ENCODE results near the gene RNPEP. TPM values are rescaled to one million over a fixed set of nuclear protein-coding genes. Genes with fewer than 3 reads are reported as not detected.
"Not testable (repeated sequence)": the region's sequence is repeated elsewhere in the genome, so short reads cannot be mapped to it uniquely, and the experiment has no call there.

The RNPEP gene
- total RNA-seq, 1 experiment from 2014 or later: 136 TPM

DNA sequence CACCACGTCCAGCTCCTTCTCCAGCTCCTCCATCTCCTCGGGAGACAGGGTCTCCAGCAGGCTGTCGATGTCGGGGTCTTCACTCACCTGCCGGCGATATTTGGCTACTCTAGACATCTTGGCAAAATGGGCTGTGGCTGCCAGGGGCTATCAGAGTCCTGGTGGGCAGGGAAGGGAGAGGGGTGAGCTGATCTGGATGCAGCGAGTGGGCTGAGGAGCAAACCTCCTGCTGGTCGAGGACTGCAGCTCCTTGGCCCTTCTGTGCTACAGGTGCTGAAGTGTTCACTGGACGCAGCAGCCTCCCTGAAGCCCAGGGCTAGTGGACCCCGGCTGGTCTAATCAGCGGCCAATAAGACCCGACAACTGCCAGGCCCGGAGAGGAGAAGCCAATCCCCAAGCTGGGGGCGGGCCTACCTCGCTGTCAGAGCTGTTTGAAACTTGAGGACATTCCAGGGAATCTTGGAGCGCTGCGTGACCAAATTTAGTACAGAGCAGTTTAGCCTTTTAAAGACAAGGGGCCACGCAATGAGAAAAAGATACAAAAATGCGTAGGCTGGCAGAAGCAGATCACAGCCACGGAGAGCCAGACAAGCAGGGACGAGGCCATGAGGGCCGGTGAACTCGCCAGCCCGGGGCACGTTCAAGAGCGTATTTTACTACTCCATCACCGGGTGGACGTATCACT lies 36.1 kb upstream of the RNPEP start, which contains the start of gene LMOD1:
TSS of gene LMOD1 (minus strand) at position 325 of the 685 bp plus-strand sequence. CDS start at position 117, 208 bp downstream.
- Histone ChIP-seq H3K36me3 (replicated peaks; ENCODE audit: control insufficient read depth, insufficient read depth, low read length) (no peaks in the 10 kb centered on the region), H3K4me3 (ENCODE audit: insufficient read depth, low read depth, low read length) (peak within 1 kb of the TSS; percentile 45), H3K27me3 (ENCODE audit: control insufficient read depth, insufficient read depth, low read length) (peaks cover 24% of the 10 kb centered on the region)
- peak; percentile 89 for DNase-seq

DNA sequence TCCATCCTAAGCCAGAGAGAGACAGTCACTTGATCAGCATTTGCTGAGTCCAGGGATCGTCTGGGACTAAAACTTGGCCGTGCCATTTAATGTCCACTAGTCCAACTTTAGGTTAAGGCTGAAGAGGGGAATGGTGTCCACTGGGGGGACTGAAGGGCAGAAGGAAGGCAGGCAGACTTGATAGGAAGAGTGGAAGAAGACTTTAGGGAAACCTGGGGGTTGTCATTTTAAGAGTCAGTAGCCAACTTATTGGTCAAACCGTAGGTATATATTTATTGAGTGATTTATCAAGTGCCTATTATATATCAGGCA lies 34.8 kb upstream of the RNPEP start:
- no peak for DNase-seq
- Histone ChIP-seq H3K36me3 (replicated peaks; ENCODE audit: control insufficient read depth, insufficient read depth, low read length) (no peaks in the 10 kb centered on the region), H3K4me3 (ENCODE audit: insufficient read depth, low read depth, low read length) (no peak overlapping the region), H3K27me3 (ENCODE audit: control insufficient read depth, insufficient read depth, low read length) (peaks cover 24% of the 10 kb centered on the region)

DNA sequence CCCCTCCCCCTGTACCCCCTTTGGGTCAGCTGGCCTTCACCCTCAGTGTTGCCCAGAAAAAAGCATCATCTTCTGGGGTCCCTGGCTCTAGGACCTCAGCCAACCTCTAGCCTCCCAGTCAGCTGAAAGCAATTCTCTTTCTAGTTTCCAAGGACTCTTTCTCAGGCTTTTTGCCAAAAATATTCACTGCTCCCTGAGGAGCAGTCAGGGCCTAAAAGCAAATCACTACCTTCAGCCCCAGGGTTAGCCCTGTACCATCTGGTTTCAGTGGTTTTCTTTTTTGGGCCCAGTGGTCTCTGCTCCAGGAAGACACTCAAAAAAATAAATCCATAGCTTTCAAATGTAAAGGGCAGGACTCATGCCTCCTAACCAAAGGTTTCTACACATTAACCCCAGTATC lies 33.0 kb upstream of the RNPEP start:
- peaks cover 24% of the 10 kb centered on the region for H3K27me3 ChIP-seq (ENCODE audit: control insufficient read depth, insufficient read depth, low read length)
- no peak for DNase-seq
- no peak overlapping the region for H3K4me3 ChIP-seq (ENCODE audit: insufficient read depth, low read depth, low read length)
- H3K36me3 ChIP-seq (replicated peaks; ENCODE audit: control insufficient read depth, insufficient read depth, low read length): no peaks in the 10 kb centered on the region

DNA sequence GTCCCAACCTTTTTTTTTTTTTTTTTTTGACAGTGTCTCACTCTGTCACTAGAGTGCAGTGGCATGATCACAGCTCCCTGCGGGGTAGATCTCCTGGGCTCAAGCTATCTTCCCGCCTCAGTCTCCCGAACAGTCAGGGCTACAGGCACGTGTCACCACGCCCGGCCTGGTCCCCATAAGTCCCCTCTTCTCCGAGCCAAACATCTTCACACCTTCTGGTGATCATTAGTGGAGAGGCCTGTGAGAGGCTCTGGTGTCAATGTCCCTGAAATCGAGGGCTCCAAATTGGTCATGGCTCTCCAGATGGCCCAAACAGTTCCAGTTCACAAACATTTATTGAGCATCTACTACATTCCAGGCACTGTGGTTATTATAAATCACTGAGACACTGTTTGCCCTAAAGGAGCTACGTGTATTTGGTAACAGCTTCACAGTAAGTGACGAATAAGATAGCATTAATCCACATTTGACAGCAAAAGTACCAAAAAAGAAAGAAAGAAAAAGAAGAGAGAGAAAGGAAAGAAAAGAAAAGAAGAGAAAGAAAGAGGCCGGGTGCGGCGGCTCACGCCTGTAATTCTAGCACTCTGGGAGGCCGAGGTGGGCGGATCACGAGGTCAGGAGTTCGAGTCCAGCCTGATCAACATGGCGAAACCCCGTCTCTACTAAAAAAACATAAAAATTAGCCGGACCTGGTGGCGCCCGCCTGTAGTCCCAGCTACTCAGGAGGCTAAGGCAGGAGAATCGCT lies 28.0 kb upstream of the RNPEP start:
- no peak for DNase-seq
- H3K36me3 ChIP-seq (replicated peaks; ENCODE audit: control insufficient read depth, insufficient read depth, low read length): peaks cover 5% of the 10 kb centered on the region
- no peaks in the 10 kb centered on the region for H3K27me3 ChIP-seq (ENCODE audit: control insufficient read depth, insufficient read depth, low read length)
- peak overlapping the region; percentile 82 for H3K4me3 ChIP-seq (ENCODE audit: insufficient read depth, low read depth, low read length)

DNA sequence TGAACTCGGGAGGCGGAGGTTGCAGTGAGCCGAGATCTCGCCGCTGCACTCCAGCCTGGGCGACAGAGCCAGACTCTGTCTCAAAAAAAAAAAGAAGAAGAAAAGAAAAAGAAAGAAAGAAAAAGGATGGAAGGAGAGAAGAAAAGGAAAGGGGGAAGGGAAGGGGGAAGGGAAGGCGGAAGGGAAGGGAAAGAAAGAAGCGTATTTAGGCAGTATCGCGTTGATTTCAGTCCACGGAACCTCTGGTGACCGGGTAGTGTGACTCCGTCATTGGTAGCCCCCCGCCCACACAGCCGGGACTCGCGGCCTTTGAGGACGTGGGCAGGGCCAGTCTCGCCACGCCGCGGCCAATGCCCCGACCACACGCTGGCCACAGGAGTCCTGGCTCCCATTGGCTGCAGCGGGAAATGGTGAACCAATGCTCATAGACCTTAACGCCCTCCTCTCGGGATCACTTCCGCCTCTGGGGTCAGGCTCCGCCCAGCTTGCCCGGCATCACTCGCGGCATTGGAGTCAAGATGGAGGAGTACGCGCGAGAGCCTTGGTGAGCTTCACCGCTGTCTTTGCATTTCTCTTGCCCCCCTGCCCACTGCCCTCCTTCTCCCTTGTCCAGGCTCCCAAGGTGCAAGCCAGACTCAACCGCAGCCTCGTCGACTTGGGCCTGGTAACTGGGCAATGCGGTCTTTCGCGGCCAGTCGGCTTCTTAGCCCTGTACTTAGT lies 27.3 kb upstream of the RNPEP start, which contains the start of gene TIMM17A:
TSS of gene TIMM17A (plus strand) at position 495 of the 720 bp plus-strand sequence. CDS start at position 519, 24 bp downstream.
- peaks cover 5% of the 10 kb centered on the region for H3K36me3 ChIP-seq (replicated peaks; ENCODE audit: control insufficient read depth, insufficient read depth, low read length)
- peak; percentile 95 for DNase-seq
- H3K27me3 ChIP-seq (ENCODE audit: control insufficient read depth, insufficient read depth, low read length): no peaks in the 10 kb centered on the region
- peak within 1 kb of the TSS; percentile 82 for H3K4me3 ChIP-seq (ENCODE audit: insufficient read depth, low read depth, low read length)

DNA sequence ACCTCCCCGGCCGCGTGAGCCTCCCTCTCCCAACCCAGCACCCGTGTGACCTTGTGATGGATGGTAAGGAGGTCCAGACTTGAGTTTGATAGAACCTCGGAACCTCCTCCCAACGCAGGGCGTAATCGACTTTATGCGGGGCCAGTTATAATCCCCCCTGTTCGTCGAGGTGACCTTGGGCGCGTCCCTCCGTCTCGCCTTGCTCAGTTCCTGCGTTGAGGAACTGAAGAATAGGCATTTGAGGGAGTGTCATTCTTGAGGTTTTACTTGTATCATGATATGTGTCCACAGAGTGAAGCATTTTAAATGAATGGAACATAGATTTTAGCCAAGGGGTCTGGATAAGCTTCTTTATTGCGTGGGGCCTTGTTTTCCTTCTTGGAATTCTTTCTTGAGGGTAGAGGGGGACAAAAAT lies 26.7 kb upstream of the RNPEP start:
- no peaks in the 10 kb centered on the region for H3K27me3 ChIP-seq (ENCODE audit: control insufficient read depth, insufficient read depth, low read length)

DNA sequence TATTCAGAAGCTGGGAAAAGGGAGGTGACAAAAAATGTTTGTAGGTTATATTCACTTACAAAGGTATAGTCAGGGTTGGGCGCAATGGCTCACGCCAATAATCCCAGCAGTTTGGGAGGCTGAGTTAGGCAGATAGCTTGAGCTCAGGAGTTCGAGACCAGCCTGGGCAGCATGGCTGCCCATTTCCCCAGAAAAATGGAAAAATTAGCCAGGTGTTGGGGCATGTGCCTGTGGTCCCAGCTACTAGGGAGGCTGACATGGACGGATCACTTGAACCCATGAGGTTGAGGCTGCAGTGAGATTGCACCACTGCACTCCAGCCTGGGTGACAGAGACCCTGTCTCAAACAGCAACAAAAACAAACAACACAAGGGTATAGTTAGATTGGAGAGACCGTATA lies 24.1 kb upstream of the RNPEP start:
- Histone ChIP-seq H3K4me3 (ENCODE audit: insufficient read depth, low read depth, low read length) (no peak overlapping the region), H3K36me3 (replicated peaks; ENCODE audit: control insufficient read depth, insufficient read depth, low read length) (peaks cover 11% of the 10 kb centered on the region), H3K27me3 (ENCODE audit: control insufficient read depth, insufficient read depth, low read length) (no peaks in the 10 kb centered on the region)
- no peak for DNase-seq

More for the DNA sequence above, 26.7 kb upstream of the RNPEP start:
- Histone ChIP-seq H3K36me3 (replicated peaks; ENCODE audit: control insufficient read depth, insufficient read depth, low read length) (peaks cover 5% of the 10 kb centered on the region), H3K4me3 (ENCODE audit: insufficient read depth, low read depth, low read length) (peak overlapping the region; percentile 82)
- DNase-seq: no peak

DNA sequence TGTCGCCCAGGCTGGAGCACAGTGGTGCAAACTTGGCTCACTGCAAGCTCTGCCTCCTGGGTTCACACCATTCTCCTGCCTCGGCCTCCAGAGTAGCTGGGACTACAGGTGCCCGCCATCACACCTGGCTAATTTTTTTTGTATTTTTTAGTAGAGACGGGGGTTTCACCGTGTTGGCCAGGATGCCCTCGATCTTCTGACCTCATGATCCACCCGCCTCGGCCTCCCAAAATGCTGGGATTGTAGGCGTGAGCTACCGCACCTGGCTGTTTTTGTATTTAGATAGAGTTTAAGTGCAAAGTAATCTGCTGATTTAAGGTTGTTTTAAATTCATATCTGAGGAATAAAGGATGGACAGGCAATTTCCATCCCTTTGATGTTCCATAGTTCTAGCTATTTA lies 20.1 kb upstream of the RNPEP start:
- H3K27me3 ChIP-seq (ENCODE audit: control insufficient read depth, insufficient read depth, low read length); DNase-seq; H3K4me3 ChIP-seq (ENCODE audit: insufficient read depth, low read depth, low read length): not testable (repeated sequence)
- H3K36me3 ChIP-seq (replicated peaks; ENCODE audit: control insufficient read depth, insufficient read depth, low read length): peaks cover 20% of the 10 kb centered on the region

DNA sequence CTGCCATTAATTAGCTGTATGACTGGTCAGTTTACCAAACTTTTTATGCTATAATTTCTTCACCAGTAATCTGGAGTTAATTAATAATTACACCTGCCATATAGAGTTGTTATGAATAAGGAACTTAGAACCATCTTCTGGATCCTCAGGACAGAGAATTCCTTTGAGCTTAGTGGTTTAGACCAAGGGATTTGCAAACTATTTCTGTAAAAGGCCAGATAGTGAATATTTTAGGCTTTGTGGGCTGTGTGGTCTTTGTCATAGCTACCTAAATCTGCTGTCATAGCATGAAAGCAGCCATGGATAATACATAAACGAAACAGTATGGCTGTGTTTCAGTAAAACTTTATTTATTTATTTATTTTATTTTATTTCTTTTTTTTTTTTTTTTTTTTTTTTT lies 18.2 kb upstream of the RNPEP start:
- Histone ChIP-seq H3K4me3 (ENCODE audit: insufficient read depth, low read depth, low read length) (no peak overlapping the region), H3K36me3 (replicated peaks; ENCODE audit: control insufficient read depth, insufficient read depth, low read length) (peaks cover 17% of the 10 kb centered on the region), H3K27me3 (ENCODE audit: control insufficient read depth, insufficient read depth, low read length) (no peaks in the 10 kb centered on the region)
- DNase-seq: no peak

DNA sequence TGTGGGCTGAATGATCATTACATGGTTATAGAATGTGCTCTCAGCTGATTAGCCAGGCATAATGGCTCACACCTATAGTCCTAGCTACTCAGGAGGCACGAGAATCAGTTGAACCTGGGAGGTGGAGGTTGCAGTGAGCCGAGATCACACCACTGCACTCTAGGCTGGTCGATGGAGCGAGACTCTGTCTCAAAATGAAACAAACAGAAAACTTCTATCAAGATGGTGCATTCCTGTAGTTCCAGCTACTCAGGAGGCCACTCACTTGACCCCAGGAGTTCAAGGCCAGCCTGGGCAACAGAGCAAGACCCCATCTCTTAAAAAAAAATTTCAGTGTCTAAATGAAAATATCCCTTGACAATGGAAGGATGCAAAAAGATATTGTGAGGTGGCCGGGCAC lies 16.3 kb upstream of the RNPEP start:
- Histone ChIP-seq H3K4me3 (ENCODE audit: insufficient read depth, low read depth, low read length) (no peak overlapping the region), H3K36me3 (replicated peaks; ENCODE audit: control insufficient read depth, insufficient read depth, low read length) (peaks cover 23% of the 10 kb centered on the region), H3K27me3 (ENCODE audit: control insufficient read depth, insufficient read depth, low read length) (no peaks in the 10 kb centered on the region)
- no peak for DNase-seq

DNA sequence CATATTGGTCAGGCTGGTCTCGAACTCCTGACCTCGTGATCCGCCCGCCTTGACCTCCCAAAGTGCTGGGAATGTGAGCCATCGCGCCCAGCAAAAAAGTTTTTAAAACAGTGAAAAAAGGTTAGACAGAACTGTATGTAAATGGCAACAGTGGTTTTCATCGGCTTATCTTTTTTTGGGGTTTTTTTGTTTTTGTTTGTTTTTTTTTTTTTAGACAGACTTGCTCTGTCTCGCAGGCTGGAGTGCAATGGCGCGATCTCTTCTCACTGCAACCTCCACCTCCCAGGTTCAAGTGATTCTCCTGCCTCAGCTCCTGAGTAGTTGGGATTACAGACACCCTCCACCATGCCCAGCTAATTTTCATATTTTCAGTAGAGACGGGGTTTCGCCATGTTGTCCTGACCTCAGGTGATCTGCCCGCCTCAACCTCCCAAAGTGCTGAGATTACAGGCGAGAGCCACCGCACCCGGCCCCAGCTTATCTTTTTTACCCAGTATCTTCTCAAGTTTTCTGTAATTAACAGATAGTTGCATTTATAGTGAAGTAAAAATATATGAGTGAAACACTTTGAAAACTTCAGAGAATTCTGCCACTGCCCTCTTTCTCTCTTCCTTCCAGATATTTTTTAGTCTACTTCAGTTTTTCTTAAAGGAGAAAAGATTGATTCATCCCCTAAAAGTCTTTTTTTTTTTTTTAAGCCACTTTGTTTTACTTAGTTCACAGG lies 14.1 kb upstream of the RNPEP start:
- Histone ChIP-seq H3K4me3 (ENCODE audit: insufficient read depth, low read depth, low read length) (no peak overlapping the region), H3K36me3 (replicated peaks; ENCODE audit: control insufficient read depth, insufficient read depth, low read length) (peaks cover 17% of the 10 kb centered on the region), H3K27me3 (ENCODE audit: control insufficient read depth, insufficient read depth, low read length) (no peaks in the 10 kb centered on the region)
- no peak for DNase-seq

DNA sequence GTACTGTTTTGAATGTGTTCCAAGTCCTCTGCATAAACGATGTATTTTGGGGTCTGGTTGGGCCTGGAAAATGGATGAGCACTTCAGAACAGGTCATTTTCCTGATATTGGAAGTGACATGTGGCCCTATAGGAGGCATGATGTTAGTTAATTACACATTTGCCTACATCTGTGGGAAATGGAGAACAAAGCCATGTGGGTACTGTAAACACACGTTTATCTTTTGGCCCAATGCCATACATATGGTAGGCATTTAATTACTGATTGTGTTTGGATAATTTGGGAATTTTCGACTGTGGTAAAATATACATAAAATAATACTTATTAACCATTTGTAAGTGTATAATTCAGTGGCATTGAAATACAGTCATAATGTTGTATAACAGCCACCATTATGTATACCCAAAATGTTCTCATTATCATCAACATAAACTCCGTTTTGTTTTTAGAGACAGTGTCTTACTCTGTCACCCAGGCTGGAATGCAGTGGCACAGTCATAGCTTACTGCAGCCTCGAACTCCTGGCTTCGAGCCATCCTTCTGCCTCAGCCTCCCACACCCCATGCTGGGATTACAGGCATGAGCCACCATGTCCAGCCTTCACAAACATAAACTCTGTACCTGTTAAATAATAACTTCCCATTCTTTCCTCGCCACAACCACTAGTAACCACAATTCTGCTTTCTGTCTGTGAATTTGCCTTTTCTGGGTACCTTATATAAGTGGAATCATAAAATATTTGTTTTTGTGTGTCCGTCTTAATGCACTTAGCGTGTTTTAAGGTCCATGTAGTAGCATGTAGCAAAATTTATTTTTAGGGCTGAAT lies 11.9 kb upstream of the RNPEP start:
- H3K4me3 ChIP-seq (ENCODE audit: insufficient read depth, low read depth, low read length): no peak overlapping the region
- no peak for DNase-seq
- H3K36me3 ChIP-seq (replicated peaks; ENCODE audit: control insufficient read depth, insufficient read depth, low read length): peaks cover 9% of the 10 kb centered on the region
- no peaks in the 10 kb centered on the region for H3K27me3 ChIP-seq (ENCODE audit: control insufficient read depth, insufficient read depth, low read length)

DNA sequence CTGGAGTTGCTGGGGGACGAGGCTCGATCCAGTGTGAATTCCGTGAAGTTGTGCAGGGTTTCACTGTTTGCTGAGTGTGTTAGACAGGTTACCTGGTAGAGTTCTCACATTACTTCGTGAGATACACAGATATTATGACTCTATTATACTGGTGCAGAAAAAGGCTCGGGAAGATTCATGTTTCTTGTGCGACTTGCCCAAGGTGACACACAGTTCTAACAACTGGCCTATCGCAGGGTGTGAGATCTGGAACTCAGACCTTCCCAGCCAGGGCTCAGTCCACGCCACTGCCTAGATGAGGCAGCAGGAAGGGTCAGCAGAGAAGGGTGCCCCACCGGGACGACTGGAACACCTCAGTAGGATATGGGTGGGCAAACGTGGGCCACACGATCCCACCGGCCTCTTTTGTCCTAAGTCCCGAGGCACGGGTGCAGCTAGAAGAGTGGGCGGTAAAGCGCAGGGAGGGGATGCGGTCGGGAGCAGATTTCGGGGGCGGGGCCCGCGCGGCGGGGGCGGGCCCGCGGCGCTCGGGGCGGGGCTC lies 296 bp upstream of the RNPEP start:
- DNase-seq: peak; percentile 96
- Histone ChIP-seq H3K36me3 (replicated peaks; ENCODE audit: control insufficient read depth, insufficient read depth, low read length) (no peaks in the 10 kb centered on the region), H3K27me3 (ENCODE audit: control insufficient read depth, insufficient read depth, low read length) (no peaks in the 10 kb centered on the region; the same call in 1 of the 2 replicates), H3K4me3 (ENCODE audit: insufficient read depth, low read depth, low read length) (peak overlapping the region; percentile 98)
